Stimulated activated CD8-positive, alpha-beta memory T cell treated with anti-CD3 and anti-CD28 coated beads, Interleukin-15, amount 100 ng/mL, for 1 hour (primary cell): ENCODE data around the gene KDM5C.

Experiments used
- DNase-seq: peaks from one replicate; pipeline ENCODE4 v3.0.0-alpha.2; 2020; ENCODE audit warnings: low read depth

KDM5C gene

DNA sequence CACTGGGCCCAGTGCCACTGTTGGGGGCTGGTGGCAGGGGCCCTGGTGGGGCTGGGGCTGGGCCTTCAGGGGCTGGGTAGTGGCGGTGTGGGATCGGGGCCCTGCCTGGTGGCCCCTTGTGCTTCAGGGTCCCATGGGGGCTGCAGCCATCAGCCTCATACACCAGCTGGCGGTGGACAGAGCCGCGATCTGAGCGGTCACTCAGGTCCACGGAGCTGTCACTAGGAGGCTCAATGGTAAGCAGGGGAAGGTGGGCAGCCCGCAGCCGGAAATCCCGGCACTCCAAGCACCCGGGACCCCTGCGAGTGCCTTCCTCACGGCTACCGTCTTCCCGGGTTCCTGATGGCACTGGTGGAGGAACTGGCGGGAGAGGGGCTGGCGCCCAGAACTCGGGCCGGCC is 25.5 kb upstream of the KDM5C start:
- DNase-seq: no peak

DNA sequence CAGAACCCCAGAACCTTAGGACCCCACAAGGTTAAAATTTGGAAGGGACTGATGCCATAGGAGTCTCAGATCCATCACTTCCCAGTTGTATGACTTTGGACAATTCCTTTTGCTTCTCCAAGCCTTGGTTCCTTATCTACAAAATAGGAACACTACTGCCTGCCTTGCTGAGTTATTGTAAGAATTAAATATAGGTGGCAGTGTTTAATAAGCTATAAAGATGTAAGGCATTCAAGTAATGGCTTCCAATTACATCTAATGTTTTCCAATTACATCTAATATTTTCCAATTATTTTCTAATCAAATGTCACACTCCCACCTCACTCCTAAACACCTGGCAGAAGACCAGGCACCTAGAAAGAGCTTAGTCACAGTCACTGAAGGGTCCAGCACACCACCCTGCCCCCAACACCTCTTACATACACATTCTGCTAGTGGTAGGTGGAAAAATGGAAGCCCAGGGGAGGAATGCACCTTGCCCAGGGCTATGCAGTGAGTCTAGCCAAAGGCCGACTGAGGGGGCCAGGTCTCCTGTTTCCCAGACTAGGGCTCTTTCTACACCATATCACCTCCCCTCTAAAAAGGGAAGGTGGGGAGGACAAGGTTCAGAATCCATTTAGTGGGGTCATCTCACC is 24.5 kb upstream of the KDM5C start:
- DNase-seq: no peak

DNA sequence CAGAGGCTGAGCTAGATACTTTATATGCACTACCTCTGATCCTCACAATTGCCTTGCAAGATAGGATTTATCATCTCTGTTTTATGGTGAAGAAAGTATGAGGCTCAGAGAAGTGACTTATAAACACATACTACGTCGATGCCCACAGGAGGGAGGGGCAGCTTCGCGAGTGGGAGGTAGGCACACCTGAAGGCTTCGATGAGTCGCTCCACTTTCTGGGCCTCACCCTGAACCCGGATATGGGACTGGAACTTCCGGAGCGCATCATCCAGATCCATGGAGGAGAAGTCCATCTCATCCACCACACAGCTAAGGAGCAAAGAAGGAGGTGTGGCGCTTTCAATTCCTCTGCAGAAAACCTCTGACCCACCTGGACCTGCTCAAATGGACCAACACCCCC is 22.9 kb upstream of the KDM5C start:
- no peak for DNase-seq

DNA sequence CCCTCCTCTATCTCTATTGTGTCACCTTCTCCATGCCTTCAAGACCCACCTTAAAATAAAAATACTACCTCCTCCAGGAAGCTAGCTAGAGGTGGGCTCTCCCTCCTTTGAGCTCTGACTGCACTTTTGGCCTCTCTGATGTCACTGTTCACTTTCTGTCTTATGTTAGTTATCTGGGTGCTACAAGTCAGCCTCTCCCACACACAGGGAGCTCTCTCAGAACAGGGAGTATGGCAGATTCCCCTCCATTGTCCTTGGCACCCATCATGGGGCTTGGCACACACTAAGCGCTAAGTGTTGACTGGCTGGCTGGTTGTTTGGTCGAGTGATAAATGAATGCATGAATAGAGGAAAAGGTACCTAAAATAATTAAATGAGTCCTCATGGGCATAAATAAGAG is 21.2 kb upstream of the KDM5C start:
- no peak for DNase-seq

DNA sequence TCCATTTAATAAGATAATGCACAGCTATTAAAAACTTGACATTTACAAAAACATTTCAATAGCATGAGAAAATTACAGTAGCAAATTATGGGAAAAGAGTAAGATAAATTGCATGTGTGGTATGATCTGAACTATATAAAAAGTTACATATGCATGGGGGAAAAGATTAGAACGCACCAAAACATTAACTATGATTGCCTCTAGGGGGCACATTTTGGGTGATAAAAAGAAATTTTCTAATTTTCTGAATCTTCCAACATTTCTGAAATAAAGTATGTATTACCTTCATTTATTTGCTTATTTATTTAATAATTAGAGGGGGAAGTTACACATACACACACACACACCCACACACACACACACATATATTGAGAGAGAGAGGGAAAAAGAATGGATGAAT is 19.6 kb upstream of the KDM5C start:
- DNase-seq: no peak

DNA sequence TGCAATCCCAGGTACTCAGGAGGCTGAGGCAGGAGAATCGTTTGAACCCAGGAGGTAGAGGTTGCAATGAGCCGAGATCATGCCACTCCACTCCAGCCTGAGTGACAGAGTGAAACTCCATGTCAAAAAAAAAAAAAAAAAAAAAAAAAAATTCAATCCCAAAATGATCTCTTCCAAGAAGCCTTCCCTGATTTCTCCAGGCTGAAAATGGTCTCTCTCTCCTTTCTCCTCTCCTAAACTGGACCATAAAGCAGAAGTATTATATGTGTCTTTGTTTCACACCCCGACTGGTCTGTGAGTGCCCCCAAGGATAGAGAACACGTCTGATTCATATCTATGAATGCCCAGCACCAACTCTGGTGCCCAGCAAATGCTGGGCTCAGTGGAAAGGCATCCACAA is 17.3 kb upstream of the KDM5C start:
- no peak for DNase-seq

DNA sequence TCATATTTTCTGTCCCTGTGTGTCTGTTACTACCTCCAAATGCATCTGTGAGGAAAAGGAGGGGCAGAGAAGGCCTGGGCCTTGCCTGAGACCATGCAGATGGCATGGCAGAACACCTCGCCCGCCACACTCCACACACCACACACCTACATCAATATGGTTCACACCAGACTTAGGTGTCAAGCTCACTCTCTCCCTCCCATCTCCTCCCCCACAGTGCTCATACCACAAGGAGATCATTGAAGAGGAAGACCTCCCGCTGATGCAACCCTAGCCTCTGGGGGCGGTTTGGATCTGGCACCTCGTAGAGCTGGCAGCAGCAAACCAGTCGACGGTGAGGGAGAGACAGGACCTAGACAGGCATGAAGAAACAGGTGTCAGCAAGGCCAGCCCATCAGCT is 16.6 kb upstream of the KDM5C start:
- no peak for DNase-seq

DNA sequence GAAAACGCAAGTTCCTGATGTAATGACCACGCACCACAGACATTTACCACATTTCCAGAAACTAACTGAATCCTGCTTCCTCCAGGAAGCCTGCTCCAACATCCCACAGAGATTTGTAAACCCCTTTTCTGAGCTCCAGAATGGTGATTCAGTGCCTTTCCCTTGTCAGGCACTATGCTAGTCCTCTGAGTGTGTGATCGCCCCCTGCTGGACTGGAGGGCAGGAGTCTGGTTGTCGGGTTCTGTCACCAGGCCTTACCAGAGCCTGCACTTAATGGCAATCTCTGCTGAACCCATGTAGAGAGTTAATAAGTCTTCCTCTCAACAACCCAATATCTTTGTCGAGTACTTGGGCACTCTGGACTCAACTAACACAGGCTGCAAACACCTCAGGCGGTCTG is 14.5 kb upstream of the KDM5C start:
- DNase-seq: no peak

DNA sequence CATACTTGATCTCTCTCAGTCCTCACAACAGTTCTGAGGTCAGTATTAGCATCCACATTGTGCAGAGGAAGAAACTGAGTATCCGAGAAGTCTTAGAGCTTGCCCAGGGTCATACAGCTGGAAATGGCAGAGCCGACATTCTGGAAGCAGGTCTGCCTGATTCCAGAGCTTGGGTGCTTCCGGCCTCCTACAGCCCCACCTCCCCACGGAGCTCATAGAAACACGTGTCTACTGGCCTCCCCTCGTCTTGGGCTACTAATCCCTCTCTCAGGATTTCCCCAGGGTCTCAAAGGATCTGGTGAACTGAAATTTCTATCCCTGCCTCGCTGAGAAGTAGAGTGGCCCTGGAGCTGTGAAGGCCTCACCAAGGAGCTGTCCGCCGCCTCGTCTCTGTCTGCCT is 12.0 kb upstream of the KDM5C start:
- DNase-seq: no peak

DNA sequence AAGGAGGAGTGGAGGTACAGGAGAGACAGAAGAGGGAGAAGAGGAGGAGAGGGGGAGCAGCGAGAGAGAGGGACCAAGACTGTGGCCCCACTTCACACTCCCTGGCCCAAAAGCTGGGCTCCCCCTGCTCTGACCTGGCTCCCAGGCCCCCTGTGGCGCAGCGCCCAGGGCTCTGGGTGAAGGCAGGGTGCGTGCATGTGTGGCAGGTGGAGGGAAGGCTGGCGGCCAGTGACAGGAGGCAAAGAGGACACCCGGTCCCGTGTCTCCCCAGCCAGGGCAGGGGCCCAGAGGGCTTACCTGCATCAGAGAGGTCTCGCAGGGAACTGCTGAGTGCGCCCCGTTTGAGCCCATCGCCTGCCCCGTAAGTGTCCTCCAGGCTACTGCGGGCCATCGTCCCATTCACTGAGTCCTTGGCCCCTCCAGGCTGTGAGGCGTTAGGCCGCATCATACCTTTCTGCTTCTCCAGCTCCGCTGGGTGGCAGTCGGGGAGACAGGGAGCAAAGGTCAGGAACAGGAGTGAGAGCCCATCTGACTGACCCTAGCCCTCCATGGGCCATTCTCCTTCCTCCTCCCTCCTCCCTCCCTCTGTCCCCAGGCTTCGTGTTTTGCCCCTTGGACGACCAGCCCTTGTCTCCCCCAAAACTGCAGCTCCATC is 11.1 kb upstream of the KDM5C start:
- DNase-seq: no peak

DNA sequence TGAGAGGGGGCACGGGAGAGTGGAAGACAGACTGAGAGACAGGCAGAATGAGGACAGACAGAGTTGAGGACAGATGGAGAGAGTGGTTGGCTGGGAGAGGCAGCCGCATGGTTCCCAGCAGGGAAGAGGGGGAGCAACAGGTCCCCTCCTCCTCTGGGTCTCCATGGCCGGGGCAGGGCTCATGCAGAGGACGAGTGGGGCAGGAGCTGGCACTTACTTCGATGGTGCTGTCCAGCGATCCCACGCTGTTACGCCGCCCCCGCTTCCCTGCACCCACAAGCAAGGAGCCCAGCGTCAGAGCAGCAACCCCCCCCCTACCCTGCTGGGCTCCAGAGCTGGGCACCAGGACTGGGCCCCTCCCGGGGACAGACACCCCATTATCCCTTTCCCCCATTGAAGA is 10.6 kb upstream of the KDM5C start:
- DNase-seq: no peak

DNA sequence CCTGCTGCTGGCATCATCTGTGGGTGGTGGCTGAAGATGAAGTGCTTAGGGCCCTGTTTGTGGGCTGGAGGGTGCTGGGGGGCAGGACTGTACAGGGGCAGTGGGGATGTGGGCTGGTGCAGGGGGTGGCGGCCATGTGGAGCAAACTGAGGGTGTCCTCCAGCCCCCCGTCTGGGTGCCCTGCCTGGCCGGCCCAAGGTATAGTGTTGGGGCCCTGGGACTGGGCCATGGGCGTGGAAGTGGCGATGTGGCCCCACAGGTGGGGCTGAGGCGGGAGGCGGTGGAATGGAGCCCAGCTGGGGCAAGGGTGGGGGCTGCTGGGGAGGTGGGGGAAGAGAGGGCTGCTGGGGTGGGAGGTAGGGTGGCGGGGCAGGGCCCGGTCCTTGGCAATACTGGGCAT is 9.5 kb upstream of the KDM5C start:
- no peak for DNase-seq

DNA sequence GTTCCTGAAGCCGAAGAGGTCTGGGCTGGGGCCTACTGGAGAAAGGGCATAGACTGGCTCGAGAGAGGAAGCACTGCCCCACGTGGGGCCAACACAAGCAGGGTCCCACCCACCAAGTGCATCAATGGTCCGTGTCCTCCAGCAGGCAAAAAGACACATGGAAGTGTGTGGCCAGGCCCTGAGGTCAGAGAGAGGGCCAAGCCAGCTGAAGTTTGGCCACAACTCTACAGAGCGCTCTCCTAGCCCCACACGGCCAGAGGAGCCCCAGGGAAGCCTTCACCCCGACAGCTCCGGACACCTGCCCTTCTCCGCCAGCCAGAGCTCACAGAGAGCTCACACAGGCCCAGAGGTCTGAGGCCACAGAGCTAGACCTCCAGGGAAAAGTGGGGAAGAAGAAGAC is 8.5 kb upstream of the KDM5C start:
- no peak for DNase-seq

DNA sequence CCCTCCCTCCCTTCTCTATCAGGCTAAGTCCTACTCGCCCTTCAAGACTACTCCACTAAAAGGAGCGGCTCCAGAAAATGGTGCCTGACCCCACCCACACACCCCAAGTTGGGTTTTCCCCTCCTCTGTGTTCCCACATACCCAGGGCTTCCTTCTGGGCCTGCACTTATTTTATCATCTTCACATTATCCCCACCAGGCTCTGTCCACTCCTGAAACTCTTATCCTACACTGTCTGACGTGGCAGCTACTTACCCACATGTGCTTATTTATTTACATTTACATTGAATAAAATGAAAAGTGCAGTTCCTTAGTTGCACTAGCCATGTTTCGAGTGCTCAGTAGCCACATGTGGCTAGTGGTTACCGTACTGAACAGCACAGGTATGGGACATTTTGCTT is 5.1 kb upstream of the KDM5C start:
- DNase-seq: no peak

DNA sequence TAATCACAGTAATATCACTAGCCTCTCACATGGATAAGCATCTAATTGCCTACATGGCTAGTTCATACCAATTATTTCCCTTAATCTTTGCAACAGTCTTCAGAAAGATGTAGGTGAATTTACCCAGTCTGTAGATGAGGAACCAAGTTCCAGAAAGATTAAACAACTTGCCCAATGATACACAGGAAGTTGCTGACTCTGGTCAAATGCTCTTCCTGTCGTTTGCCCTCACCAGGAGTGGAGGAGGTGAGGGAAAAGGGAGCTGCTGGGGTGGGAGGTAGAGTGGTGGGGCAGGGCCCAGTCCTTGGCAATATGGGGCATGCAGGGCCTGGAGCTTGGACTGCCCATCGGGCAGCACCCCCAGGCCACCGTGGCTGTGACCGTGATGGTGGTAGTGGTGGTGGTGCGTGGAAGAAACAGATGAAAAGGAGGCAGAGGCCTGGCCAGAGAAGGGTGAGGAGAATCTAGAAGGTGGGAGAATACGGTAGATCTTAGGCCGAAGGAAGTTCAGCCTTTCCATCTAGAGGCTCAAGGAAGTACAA is 2.3 kb upstream of the KDM5C start:
- no peak for DNase-seq

DNA sequence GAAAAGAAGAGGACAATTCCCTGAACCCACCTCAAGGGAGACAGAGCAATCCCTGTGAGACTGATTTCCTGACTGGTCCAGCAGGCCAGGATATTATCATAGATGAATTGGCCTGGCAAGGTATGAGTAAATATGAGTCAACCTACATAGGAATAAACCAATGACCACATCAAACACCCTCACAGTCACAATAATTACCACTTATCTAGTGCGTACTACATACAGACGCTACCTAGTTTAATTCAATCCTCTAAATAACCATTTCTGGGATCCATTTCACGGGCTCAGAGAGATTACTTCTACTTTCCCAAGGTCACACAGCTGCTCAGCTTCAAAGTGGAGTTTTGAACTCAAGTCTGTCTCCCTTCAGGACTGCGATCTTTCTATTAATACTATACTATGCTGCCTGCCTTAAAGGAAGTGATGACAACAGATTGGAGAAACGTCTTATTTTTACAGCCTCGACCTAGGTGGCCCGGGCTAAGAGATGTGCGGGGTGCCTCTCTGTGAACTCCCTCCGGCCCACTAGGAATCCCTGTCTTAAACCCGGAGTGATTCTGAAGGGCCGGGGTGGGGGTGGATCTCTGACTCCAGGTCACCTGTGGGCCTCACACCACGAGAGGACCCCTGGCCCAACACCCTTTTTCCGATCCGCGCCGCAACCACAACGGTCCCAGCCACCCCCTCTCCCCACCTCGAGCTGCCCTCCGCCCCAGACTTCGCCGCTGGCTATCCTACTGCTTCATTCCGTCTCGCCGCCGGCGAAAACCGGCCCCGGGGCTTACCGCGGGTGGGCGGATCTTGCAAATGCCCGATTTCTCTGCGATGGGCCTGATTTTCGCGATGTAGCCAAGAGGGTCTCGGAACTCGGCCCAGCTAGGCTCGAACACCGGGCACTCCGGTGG is 800 bp downstream of the KDM5C start:
- no peak for DNase-seq

DNA sequence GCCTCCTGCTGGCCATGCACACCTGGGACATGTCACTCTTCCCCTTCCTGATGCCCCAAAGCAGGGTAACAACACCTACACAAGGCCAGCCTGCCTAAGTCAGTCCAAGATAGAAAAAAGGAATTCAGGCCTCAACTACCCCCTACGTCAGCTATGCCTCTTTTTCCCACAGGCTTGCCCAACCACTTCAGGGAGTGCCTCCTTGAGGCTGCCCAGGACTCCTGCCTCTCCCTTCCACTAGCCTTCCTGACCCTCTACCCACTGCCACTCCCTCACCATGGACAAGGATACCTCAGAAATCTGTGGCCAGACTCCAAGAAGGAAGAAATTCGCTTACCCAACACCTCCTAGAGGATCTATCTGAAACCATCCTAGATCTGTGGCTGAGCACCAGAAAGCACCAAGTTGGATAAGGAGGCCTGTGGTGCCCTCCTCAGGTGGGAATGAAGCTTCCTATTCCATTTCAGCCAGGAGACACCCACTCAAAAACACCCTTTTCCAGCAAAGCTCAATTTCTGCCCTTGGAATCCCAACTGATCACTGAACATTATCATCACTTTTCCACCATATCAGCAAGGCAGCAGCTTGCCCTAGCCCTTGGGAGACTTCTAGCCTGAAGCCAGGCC is 1.8 kb downstream of the KDM5C start:
- no peak for DNase-seq

DNA sequence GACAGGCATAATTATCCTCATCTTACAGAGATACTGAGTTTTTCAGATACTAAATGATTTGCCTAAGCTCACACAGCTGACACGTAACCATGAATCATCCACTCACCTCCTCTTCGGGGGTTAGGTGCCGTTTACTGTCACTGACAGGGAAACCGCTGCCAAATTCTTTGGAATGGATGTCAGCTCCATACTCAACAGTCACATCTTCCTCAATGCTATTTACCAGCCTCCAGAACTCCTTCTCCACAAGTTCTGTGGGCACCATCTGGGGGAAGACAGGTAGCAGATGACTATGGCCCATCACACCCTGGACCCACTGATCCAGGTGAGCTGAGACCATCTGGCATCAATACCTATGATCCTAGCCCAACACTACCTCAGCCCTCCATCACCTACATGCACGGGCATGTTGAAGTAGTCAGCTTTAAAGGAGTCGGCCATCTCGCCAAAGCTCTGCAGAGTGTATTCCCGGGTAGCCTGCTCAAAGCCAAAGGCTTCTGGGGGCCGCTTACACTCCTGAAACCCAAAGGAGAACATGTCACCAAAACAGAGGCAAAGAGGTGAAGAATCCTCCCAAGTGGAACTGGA is 13.5 kb downstream of the KDM5C start:
- DNase-seq: no peak

DNA sequence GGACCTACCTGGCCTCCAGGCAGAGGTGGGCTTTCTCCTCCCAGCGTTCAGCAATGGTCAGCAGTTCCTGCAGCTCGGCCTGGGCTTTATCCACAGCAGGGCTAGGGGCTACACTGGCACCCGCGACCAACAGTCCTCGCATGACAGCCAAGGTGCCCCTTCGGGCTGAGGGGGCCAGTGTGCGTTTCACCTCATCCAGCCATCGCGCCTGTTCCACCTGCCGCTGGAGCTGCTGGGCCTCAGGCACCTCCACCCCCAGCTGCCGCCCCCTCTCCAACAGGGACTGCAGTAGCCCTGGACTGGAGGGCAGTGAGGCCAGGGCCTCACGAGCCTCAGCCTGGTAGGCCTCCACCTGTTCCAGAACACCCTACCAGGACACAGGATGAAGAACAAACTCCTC is 28.3 kb downstream of the KDM5C start:
- DNase-seq: no peak

DNA sequence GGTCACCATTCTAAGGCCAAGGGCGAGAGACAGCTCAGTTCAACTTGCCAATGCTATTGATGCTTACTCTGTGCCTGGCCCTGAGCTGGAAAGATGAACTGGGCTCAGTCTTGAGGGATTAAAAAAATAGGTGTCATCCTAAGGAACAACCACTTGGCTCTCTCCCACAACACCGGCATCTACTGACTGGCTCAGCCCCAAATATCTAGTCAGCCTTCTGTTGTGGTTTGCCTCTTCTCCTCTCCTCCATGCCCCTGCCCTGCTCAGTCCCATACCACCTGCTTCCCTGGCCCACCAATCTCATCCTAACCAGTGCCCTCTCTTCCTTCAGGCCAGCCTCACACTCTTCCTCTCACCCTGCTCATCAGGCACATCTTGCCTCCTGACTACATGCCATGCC is 29.6 kb downstream of the KDM5C start:
- DNase-seq: no peak

DNA sequence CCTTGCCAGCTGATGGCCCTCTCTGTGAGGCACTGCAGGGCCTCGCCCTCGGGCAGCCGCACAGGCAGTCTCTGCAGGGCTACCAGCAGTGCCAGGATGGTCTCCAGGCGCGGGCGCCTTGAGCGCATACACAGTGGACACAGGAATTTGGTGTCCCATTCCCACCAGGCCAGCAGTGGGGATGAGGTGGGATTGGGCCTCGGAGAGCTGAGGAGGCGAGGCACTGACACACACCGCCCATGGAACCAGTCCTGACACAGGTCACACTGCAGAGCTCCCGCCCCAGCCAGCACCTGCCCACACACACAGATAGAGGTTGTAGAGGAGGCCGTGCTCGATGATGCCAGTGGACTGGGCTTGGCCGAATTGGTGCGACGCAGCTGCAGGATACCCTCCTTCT is 30.7 kb downstream of the KDM5C start:
- no peak for DNase-seq

DNA sequence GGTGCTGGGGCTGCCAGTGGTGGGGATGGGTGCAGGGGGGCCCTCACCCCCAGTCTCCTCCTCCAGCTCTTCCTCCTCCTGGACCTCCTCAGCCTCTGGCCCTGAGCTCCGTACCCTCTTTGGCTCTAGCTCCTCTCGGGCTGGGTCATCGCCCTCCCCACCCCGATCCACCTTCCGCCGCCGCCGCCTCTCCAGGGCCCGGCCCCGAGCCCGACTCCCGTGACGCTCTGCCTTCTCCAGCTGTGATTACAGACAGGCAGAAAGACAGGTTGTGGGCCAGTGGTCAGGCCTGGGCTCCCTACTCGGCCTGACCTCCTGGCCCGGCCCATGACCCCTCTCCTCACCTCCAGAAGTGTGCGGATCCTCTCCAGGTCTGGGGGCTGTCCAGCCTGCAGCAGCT is 31.9 kb downstream of the KDM5C start:
- DNase-seq: no peak
